ENCODE measurements around the gene CMSS1. TPM values are rescaled to one million over a fixed set of nuclear protein-coding genes. Genes with fewer than 3 reads are reported as not detected.

The CMSS1 gene
- total and polyA plus RNA-seq, 2 of the 13 experiments (the other 11 are each of a cell fraction or from before 2014, with no cell fraction given) = 6.4 to 48.7 TPM

- Histone ChIP-seq H3K36me3 (replicated peaks in 1 of 2; ENCODE audit: control insufficient read depth in 1 of 2, insufficient read depth in 2 of 2, low read length in 2 of 2) (no peaks in the 10 kb centered on the region), H2AFZ (ENCODE audit: low read length) (no peak overlapping the region), H3K9ac (ENCODE audit: insufficient read depth, low read depth, low read length) (no peak overlapping the region), H3K9me3 (ENCODE audit: low read length) (no peaks in the 10 kb centered on the region), H4K20me1 (ENCODE audit: insufficient read depth, low read length) (no peaks in the 10 kb centered on the region), H3K4me3 (replicated peaks in 1 of 3; ENCODE audit: insufficient read depth in 1 of 3, low read depth in 2 of 3, low read length in 3 of 3) (no peak overlapping the region), H3K4me1 (ENCODE audit: insufficient read depth, low read length) (peaks cover 83% of the 10 kb centered on the region), H3K79me2 (ENCODE audit: insufficient read depth, low read length) (no peaks in the 10 kb centered on the region), H3K4me2 (ENCODE audit: low read depth, low read length) (no peak overlapping the region), H3K27ac (ENCODE audit: extremely low read length, insufficient read depth, low read length) (no peak overlapping the region), H3K27me3 (ENCODE audit: control insufficient read depth in 1 of 2, insufficient read depth in 2 of 2, low read length in 2 of 2) (no peaks in the 10 kb centered on the region)
- ChIA-PET POLR2A (no interaction called here), CTCF (ENCODE audit: low intra/inter-chr PET ratio, low total read pairs) (no interaction called here)
- ATAC-seq (no peak), DNase-seq (ENCODE audit: low spot score) (no peak), FAIRE-seq (no peak)
- WGBS (ENCODE audit: low lambda C conversion rate) = 89% methylated on average over 1 of the region's 1 CpG
- intact Hi-C loops (cut with micrococcal nuclease; ENCODE audit: unreplicated experiment) (no loop called here), in situ Hi-C loops (cut with HindIII; ENCODE audit: extremely low pct_ligation_motif_present, low pct_unique_long_range_greater_than_20kb) (no loop called here)
- no peak for TF ChIP-seq ZFP91 (CRISPR knock-in tag; IDR thresholded peaks at IDR 0.05; ENCODE audit: borderline replicate concordance)
- TF ChIP-seq ZNF337 (CRISPR knock-in tag; IDR thresholded peaks at IDR 0.05; ENCODE audit: borderline replicate concordance, low read depth) = no peak
- TF ChIP-seq ZNF567 (CRISPR knock-in tag; IDR thresholded peaks at IDR 0.05; ENCODE audit: borderline replicate concordance) = no peak
- TF ChIP-seq GZF1 (CRISPR knock-in tag; IDR thresholded peaks at IDR 0.05) = no peak
- TF ChIP-seq DPF2 (CRISPR knock-in tag; IDR thresholded peaks at IDR 0.05; ENCODE audit: borderline replicate concordance, low read depth) = no peak
- no peak for TF ChIP-seq FIP1L1 (IDR thresholded peaks at IDR 0.05; ENCODE audit: borderline replicate concordance, insufficient read depth, low read depth, low read length)
- BruUV-seq (replicated peaks) = no TSS peak
Measured at GRCh38 chr3:99952306-99952705, 134.6 kb downstream of the CMSS1 start.

GRCh38 chr3:99953596-99953995, 135.9 kb downstream of the CMSS1 start:
- no peaks in the 10 kb centered on the region for H4K20me1 ChIP-seq (ENCODE audit: insufficient read depth, low read length)
- H3K4me3 ChIP-seq (replicated peaks in 1 of 3; ENCODE audit: insufficient read depth in 1 of 3, low read depth in 2 of 3, low read length in 3 of 3) = no peak overlapping the region
- POLR2A ChIA-PET = no interaction called here
- H3K9me3 ChIP-seq (ENCODE audit: low read length) = no peaks in the 10 kb centered on the region
- BruUV-seq (replicated peaks) = no TSS peak
- no peak for TF ChIP-seq HDAC6 (IDR thresholded peaks at IDR 0.05; ENCODE audit: low read depth, low read length)
- no peak for TF ChIP-seq NR2F1 (CRISPR knock-in tag; IDR thresholded peaks at IDR 0.05)
- TF ChIP-seq ATF7-NPFF (CRISPR knock-in tag; IDR thresholded peaks at IDR 0.05; ENCODE audit: low read depth) = no peak
- H2AFZ ChIP-seq (ENCODE audit: low read length) = no peak overlapping the region
- ATAC-seq = no peak
- no peaks in the 10 kb centered on the region for H3K79me2 ChIP-seq (ENCODE audit: insufficient read depth, low read length)
- H3K4me1 ChIP-seq (ENCODE audit: insufficient read depth, low read length) = peaks cover 82% of the 10 kb centered on the region
- H3K27me3 ChIP-seq (ENCODE audit: control insufficient read depth in 1 of 2, insufficient read depth in 2 of 2, low read length in 2 of 2) = no peaks in the 10 kb centered on the region
- intact Hi-C loops (cut with micrococcal nuclease; ENCODE audit: unreplicated experiment) (no loop called here), in situ Hi-C loops (cut with HindIII; ENCODE audit: extremely low pct_ligation_motif_present, low pct_unique_long_range_greater_than_20kb) (no loop called here)
- FAIRE-seq = no peak
- CTCF ChIA-PET (ENCODE audit: low intra/inter-chr PET ratio, low total read pairs) = no interaction called here
- H3K4me2 ChIP-seq (ENCODE audit: low read depth, low read length) = no peak overlapping the region
- H3K36me3 ChIP-seq (replicated peaks in 1 of 2; ENCODE audit: control insufficient read depth in 1 of 2, insufficient read depth in 2 of 2, low read length in 2 of 2) = no peaks in the 10 kb centered on the region
- H3K27ac ChIP-seq (ENCODE audit: extremely low read length, insufficient read depth, low read length) = no peak overlapping the region
- H3K9ac ChIP-seq (ENCODE audit: insufficient read depth, low read depth, low read length) = no peak overlapping the region
- DNase-seq (ENCODE audit: low spot score) = no peak

Measured in HepG2 (cell line).